ENCODE results near the gene ESYT3.
A peak's percentile ranks its signal among the peaks of the same experiment; 100 is the strongest.
"Not testable (repeated sequence)": the region's sequence is repeated elsewhere in the genome, so short reads cannot be mapped to it uniquely, and the experiment has no call there.

Gene ESYT3

GRCh38 chr3:138460536-138461205 lies 26.3 kb downstream of the ESYT3 start:
- no peak for DNase-seq (ENCODE audit: low read depth, low spot score)

DNA sequence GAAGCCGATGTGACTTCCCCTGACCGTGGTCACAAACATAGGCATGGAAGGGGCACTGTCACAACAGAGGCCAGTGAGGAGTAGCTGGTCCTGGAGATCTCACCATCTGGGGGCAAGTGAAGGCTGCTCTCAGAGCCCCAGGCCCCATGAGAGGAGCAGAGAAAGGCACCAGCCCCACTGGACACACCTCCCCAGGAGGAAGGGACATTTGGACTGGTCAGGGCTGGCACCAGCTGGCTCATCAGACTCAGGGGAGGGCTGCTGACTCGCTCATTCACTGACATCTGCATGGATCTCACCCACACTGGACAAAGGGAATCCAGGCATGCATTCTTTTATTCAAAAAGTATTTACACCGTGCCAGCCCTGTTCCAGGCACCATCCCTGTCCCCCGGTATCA lies 26.8 kb downstream of the ESYT3 start:
- no peak for DNase-seq (ENCODE audit: low read depth, low spot score)

DNA sequence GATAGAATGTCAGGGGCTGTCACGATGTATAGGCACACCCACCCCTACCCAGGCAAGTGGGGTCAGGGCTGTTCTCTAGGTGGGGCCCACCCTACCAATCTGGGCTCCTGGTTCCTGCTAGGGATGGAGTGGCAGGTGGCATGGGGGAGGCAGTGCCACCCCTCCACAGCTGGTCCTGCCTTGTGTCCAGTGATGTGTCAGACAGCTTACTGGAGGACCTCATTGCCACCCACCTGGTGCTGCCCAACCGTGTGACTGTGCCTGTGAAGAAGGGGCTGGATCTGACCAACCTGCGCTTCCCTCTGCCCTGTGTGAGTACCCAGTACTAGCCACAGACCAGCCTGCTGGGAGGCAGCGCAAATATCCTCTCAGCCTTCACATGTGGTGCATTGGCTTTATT lies 27.5 kb downstream of the ESYT3 start:
- DNase-seq (ENCODE audit: low read depth, low spot score), result no peak

- DNase-seq (ENCODE audit: low read depth, low spot score), result no peak
Observed at GRCh38 chr3:138463724-138464490, 29.5 kb downstream of the ESYT3 start.

DNA sequence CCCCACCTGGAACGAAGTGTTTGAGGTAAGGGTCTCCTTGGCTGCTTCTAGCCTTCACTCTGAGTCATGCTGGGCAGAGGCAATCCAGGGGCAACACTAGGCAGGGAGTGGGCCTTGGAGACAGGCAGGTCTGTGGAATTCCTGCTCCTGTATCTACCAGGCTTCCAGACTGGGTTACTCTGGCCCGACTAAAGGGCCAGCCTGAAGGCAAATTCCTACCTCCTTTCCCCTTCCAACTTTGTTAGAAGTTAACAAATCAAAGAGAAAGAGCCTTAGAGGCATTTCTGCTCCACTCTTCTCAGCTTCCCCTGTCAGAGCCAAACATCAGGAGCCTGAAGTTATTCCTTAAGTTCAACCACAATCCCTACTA lies 30.1 kb downstream of the ESYT3 start:
- DNase-seq (ENCODE audit: low read depth, low spot score), result no peak

DNA sequence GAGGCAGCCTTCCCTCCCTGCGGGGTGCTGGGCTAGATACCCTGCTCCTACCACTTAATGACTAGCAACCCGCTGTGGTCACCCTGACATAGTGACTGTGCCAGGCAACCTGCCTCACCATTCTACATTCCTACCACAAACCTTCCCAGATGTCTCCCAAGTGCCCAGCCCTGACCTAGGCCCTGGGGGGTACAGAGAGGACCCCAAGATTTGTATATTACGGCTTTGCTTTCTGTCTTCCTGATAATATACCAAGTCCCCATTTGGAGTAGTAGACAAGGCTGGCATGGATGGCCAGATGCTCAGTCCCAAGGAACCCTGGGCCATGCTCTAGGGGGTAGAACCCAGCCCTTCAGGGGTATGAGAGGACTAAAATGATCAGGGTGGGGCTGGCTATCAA lies 31.0 kb downstream of the ESYT3 start:
- DNase-seq (ENCODE audit: low read depth, low spot score), result no peak

- DNase-seq (ENCODE audit: low read depth, low spot score), result no peak
Observed at GRCh38 chr3:138465925-138466324, 31.5 kb downstream of the ESYT3 start.

DNA sequence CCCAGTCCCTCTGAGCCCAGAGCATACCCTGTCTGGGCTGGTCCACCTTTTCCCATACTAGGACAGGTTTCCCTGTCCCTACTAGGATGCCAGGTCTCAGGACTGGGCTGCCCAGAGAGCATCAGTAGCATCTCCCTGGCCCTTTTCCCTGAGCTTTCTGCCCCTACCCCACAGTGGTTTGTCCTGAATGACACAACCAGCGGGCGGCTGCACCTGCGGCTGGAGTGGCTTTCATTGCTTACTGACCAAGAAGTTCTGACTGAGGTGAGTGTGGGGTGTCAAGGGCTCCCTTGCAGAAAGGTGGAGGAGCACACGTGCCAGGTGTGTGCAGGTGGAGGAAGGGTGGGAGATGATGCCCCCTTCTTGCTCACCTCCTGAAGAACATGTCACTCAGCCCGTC lies 33.5 kb downstream of the ESYT3 start:
- DNase-seq (ENCODE audit: low read depth, low spot score), result no peak

DNA sequence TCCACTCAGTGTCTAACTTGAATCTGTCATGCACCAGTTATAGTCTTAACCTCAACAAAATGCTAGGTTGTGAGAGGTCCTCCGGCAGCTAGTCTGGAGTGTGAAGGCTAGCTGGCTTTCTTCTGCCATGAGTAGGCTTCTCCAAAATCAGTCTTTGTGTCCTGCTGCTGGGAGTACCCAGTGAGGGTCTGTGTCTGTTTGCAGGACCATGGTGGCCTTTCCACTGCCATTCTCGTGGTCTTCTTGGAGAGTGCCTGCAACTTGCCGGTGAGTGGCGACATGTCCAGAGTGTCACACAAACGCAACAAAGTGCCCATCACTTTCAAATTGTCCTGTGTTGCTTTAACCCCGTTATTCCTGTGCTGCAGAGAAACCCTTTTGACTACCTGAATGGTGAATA lies 34.0 kb downstream of the ESYT3 start:
- DNase-seq (ENCODE audit: low read depth, low spot score), result no peak

- DNase-seq (ENCODE audit: low read depth, low spot score), result no peak
Observed at GRCh38 chr3:138468886-138469285, 34.5 kb downstream of the ESYT3 start.

DNA sequence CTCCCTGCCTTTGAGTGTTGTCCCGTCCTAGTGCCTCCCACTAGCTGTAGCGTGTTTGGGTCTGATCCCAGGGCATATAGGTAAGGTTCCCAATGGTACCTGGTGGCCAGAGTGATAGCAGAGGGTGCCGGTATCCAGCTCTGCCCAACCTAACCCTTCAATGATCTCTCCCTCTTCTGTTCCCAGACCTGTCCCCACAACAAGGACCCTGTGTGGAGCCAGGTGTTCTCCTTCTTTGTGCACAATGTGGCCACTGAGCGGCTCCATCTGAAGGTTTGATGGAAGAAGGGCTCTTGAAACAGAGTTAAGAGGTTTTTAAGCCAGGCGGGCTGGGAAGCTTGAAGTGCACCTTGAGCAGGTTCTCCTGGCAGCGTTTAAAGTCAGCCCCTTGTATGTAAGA lies 35.5 kb downstream of the ESYT3 start:
- DNase-seq (ENCODE audit: low read depth, low spot score), result no peak

DNA sequence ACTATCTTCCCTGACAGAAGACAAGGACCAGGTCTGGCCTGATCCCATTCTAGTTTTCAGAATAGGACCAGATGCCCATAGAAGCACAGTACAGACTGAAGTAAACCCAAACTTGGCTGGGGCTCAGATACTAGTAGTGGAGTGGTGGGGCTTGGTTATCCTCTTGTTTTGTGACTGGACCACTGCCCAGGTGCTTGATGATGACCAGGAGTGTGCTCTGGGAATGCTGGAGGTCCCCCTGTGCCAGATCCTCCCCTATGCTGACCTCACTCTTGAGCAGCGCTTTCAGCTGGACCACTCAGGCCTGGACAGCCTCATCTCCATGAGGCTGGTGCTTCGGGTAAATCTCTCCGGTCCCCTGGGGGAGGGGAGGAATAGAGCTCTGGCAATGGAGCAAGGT lies 36.3 kb downstream of the ESYT3 start:
- DNase-seq (ENCODE audit: low read depth, low spot score), result no peak

GRCh38 chr3:138471481-138471880 lies 37.1 kb downstream of the ESYT3 start:
- no peak for DNase-seq (ENCODE audit: low read depth, low spot score)

GRCh38 chr3:138472141-138472825 lies 37.9 kb downstream of the ESYT3 start:
- DNase-seq (ENCODE audit: low read depth, low spot score), result no peak

GRCh38 chr3:138473391-138473790 lies 39.0 kb downstream of the ESYT3 start:
- DNase-seq (ENCODE audit: low read depth, low spot score), result no peak

DNA sequence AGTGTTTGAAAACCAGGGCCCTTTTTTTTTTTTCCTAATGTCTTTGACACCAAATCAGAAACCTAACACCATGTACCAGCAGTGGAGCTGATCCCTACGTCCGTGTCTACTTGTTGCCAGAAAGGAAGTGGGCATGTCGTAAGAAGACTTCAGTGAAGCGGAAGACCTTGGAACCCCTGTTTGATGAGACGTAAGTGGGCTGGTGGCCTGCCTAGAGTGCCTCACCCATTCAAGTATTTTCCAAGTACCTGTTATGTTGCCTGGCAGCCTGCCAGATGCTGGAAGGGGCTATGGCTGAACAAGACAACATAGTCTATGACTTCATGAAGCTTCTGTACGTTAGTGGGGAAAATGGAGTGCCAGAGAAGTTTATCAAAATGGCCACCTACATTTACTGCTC lies 39.7 kb downstream of the ESYT3 start:
- no peak for DNase-seq (ENCODE audit: low read depth, low spot score)

DNA sequence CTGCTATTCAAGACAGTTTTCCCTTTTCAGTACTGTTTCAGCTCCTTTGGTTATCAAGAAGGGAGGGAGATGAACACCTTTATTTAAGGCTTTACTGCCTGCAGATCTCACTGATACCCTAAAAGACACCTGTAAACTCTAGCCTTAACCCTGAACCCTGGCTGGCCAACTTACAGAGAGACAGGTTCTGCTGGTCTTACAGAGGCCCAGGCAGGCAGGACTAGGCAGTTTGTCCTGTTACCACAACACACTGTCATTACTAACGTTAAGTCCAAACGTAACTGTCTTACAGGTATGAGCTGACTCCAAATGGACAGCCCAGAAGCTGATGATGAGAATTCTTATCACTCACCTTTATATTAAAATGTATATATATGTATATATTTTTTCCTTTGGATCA lies 42.1 kb downstream of the ESYT3 start:
- no peak for DNase-seq (ENCODE audit: low read depth, low spot score)

DNA sequence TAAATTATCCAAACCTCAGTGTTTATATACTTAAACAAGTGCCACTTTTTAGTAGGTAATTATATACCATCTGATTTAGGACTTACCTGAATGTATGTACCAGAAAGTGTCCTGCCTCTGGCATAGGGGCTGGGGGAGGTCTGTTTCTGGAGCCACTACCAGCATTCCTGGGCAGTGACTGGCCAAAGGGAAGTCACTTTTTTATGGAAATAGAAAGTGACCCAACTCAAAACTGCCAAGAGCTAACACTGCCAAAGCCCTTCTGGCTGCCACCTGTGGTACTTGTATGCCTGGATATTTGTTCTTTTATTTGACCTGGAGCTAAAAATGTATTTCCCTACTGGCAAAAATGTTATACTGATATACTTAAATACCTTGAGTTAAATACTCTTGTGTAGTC lies 42.7 kb downstream of the ESYT3 start:
- DNase-seq (ENCODE audit: low read depth, low spot score), result no peak

- DNase-seq (ENCODE audit: low read depth, low spot score), result no peak
Observed at GRCh38 chr3:138477801-138478200, 43.4 kb downstream of the ESYT3 start.

DNA sequence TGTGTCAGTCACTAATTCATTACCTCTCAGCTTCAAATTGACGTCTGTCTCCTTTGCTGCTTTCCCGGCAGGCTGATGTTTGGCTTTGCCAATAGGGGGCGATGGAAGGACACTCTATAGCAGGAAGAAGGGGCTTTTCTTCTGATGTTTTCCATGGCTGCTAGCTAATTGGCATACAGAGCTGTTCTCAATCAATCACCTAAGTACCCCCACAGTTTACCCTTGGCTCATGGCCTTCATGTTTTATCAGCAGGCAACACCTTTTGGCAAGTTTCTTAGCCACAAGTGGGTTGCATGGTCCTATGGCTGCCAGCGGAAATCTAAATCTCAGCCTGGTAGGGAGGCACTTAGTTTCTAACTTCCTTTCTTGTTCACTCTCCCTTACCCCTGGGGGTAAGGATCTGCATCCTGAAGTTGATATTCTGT lies 45.0 kb downstream of the ESYT3 start:
- DNase-seq (ENCODE audit: low read depth, low spot score), result peak; percentile 30

GRCh38 chr3:138484672-138485071 lies 50.3 kb downstream of the ESYT3 start:
- not testable (repeated sequence) for DNase-seq (ENCODE audit: low read depth, low spot score)

DNA sequence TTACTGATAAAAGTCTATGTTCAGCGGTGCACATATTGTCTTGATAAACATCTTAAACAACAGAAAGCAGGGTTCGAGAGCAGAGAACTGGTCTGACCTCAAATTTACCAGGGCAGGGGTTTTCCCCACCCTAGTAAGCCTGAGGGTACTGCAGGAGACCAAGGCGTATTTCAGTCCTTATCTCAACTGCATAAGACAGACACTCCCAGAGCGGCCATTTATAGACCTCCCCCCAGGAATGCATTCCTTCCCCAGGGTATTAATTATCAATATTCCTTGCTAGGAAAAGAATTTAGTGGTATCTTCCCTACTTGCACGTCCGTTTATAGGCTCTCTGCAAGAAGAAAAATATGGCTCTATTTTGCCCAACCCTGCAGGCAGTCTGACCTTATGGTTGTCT lies 52.2 kb downstream of the ESYT3 start:
- DNase-seq (ENCODE audit: low read depth, low spot score), result not testable (repeated sequence)

DNA sequence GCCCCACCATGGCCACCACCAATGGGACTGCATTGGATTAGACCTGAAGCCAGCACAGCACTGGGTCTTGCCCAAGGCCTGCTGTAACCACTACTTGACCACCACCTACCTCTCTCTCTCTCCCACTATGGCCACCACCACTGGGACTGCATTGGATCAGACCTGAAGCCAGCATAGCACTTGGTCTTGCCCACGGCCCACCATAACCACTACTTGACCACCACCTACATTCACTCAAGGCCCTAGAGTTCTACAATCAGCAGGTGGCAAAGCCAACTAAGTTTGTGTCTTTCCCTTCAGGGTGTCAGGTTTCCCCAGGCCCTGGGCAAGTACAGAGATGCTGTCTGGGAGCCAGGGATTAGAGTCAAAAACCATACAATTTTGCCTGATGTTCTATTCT lies 57.6 kb downstream of the ESYT3 start:
- DNase-seq (ENCODE audit: low read depth, low spot score), result no peak

All from iPS DF 19.7 (cell line).